ENCODE results near the gene JAML. TPM values are rescaled to one million over a fixed set of nuclear protein-coding genes. Genes with fewer than 3 reads are reported as not detected.

JAML gene
- total RNA-seq, 1 experiment from 2014 or later, result not detected

- ChIA-PET CTCF (interaction anchor here (0.9 to 2.3 kb wide), 2 partner anchors 10 to 15 kb away, joined by 3 to 11 read pairs; no protein-coding TSS in a partner anchor), POLR2A (interaction anchor here (1.3 kb wide), 1 partner anchor 43 kb away, joined by 3 read pairs; the partner anchor contains the start of gene MPZL3)
- intact Hi-C loops (cut with micrococcal nuclease), result no loop called here
- Mint-ChIP-seq H3K27me3 (ENCODE audit: insufficient read depth, unreplicated experiment) (peaks cover 46% of the 10 kb centered on the region), H3K27ac (ENCODE audit: low read depth, unreplicated experiment) (no peak overlapping the region), H3K36me3 (ENCODE audit: insufficient read depth, unreplicated experiment) (no peaks in the 10 kb centered on the region), H3K4me1 (ENCODE audit: insufficient read depth, unreplicated experiment) (no peaks in the 10 kb centered on the region), H3K4me3 (ENCODE audit: unreplicated experiment) (no peak overlapping the region), H3K9me3 (ENCODE audit: unreplicated experiment) (no peaks in the 10 kb centered on the region)
- no peak for DNase-seq (ENCODE audit: unreplicated experiment)
- TF ChIP-seq CTCF (IDR thresholded peaks at IDR 0.05; ENCODE audit: unreplicated experiment), result no peak
- no TSS peak for BruUV-seq (replicated peaks)
Observed at GRCh38 chr11:118209033-118209432, 15.8 kb downstream of the JAML start.

- Mint-ChIP-seq H3K36me3 (ENCODE audit: insufficient read depth, unreplicated experiment) (no peaks in the 10 kb centered on the region), H3K9me3 (ENCODE audit: unreplicated experiment) (no peaks in the 10 kb centered on the region), H3K4me1 (ENCODE audit: insufficient read depth, unreplicated experiment) (no peaks in the 10 kb centered on the region), H3K27ac (ENCODE audit: low read depth, unreplicated experiment) (no peak overlapping the region), H3K4me3 (ENCODE audit: unreplicated experiment) (no peak overlapping the region), H3K27me3 (ENCODE audit: insufficient read depth, unreplicated experiment) (peaks cover 26% of the 10 kb centered on the region)
- POLR2A ChIA-PET, result no interaction called here
- intact Hi-C loops (cut with micrococcal nuclease), result no loop called here
- no peak for TF ChIP-seq CTCF (IDR thresholded peaks at IDR 0.05; ENCODE audit: unreplicated experiment)
- no peak for DNase-seq (ENCODE audit: unreplicated experiment)
- CTCF ChIA-PET, result interaction anchor here (2.3 kb wide), 1 partner anchor 8 kb away, joined by 11 read pairs; no protein-coding TSS in a partner anchor
- no TSS peak for BruUV-seq (replicated peaks)
Observed at GRCh38 chr11:118207079-118207478, 17.7 kb downstream of the JAML start.

GRCh38 chr11:118206391-118207031, 18.3 kb downstream of the JAML start:
- Mint-ChIP-seq H3K9me3 (ENCODE audit: unreplicated experiment) (no peaks in the 10 kb centered on the region), H3K36me3 (ENCODE audit: insufficient read depth, unreplicated experiment) (no peaks in the 10 kb centered on the region), H3K27ac (ENCODE audit: low read depth, unreplicated experiment) (no peak overlapping the region), H3K27me3 (ENCODE audit: insufficient read depth, unreplicated experiment) (peaks cover 21% of the 10 kb centered on the region), H3K4me1 (ENCODE audit: insufficient read depth, unreplicated experiment) (no peaks in the 10 kb centered on the region), H3K4me3 (ENCODE audit: unreplicated experiment) (no peak overlapping the region)
- POLR2A ChIA-PET, result interaction anchor here (0.7 kb wide), 1 partner anchor 46 kb away, joined by 3 read pairs; the partner anchor contains the start of gene MPZL3
- TF ChIP-seq CTCF (IDR thresholded peaks at IDR 0.05; ENCODE audit: unreplicated experiment), result no peak
- BruUV-seq (replicated peaks), result no TSS peak
- no peak for DNase-seq (ENCODE audit: unreplicated experiment)
- CTCF ChIA-PET, result interaction anchor here (0.8 kb wide), 1 partner anchor 147 kb away, joined by 4 read pairs; no protein-coding TSS in a partner anchor
- intact Hi-C loops (cut with micrococcal nuclease), result no loop called here

- H3K4me3 Mint-ChIP-seq (ENCODE audit: unreplicated experiment), result no peak overlapping the region
- no peak for TF ChIP-seq CTCF (IDR thresholded peaks at IDR 0.05; ENCODE audit: unreplicated experiment)
- CTCF ChIA-PET, result interaction anchor here (0.6 to 0.8 kb wide), 2 partner anchors 63 to 147 kb away, joined by 3 to 4 read pairs; no protein-coding TSS in a partner anchor
- intact Hi-C loops (cut with micrococcal nuclease), result no loop called here
- no peak for DNase-seq (ENCODE audit: unreplicated experiment)
- H3K36me3 Mint-ChIP-seq (ENCODE audit: insufficient read depth, unreplicated experiment), result no peaks in the 10 kb centered on the region
- no peak overlapping the region for H3K27ac Mint-ChIP-seq (ENCODE audit: low read depth, unreplicated experiment)
- POLR2A ChIA-PET, result interaction anchor here (0.7 kb wide), 1 partner anchor 47 kb away, joined by 3 read pairs; the partner anchor contains the start of gene MPZL3
- H3K27me3 Mint-ChIP-seq (ENCODE audit: insufficient read depth, unreplicated experiment), result peaks cover 21% of the 10 kb centered on the region
- H3K4me1 Mint-ChIP-seq (ENCODE audit: insufficient read depth, unreplicated experiment), result no peaks in the 10 kb centered on the region
- no peaks in the 10 kb centered on the region for H3K9me3 Mint-ChIP-seq (ENCODE audit: unreplicated experiment)
- BruUV-seq (replicated peaks), result no TSS peak
Observed at GRCh38 chr11:118205606-118206378, 19.0 kb downstream of the JAML start.
